ENCODE results near the gene PACSIN1.

- no peak for TF ChIP-seq CTCF (IDR thresholded peaks at IDR 0.05 in 2 of 3, conservative IDR thresholded peaks at IDR 0.05 in 1 of 3; ENCODE audit: borderline replicate concordance in 1 of 3, insufficient read depth in 1 of 3, low read depth in 2 of 3, low read length in 2 of 3)
- TF ChIP-seq RAD21 (IDR thresholded peaks at IDR 0.05; ENCODE audit: low read depth) = no peak
- TF ChIP-seq MAX (IDR thresholded peaks at IDR 0.05) = no peak
- no peak for TF ChIP-seq POLR2AphosphoS5 (IDR thresholded peaks at IDR 0.05; ENCODE audit: low read depth, low read length)
- no peak for TF ChIP-seq POLR2A (IDR thresholded peaks at IDR 0.05; ENCODE audit: borderline replicate concordance, extremely low read depth, insufficient read depth, insufficient read length)
- no peak for TF ChIP-seq EGR1 (IDR thresholded peaks at IDR 0.05; ENCODE audit: low read depth)
Observed at GRCh38 chr6:34569361-34569973, 103.6 kb downstream of the PACSIN1 start.
